ENCODE results near the gene SLC35B2. TPM values are rescaled to one million over a fixed set of nuclear protein-coding genes. Genes with fewer than 3 reads are reported as not detected.
A peak's percentile ranks its signal among the peaks of the same experiment; 100 is the strongest.

SLC35B2 gene
- total RNA-seq, 4 donors from 2014 or later, result 26.2 to 38.5 (median 30.9) TPM

- DNase-seq (ENCODE audit: low spot score in 2 of 2), result no peak
- H3K4me1 ChIP-seq, result peaks cover 62% of the 10 kb centered on the region
- no peaks in the 10 kb centered on the region for H3K27me3 ChIP-seq
- WGBS, result 86% methylated on average over 7 of the region's 7 CpGs
- TF ChIP-seq POLR2AphosphoS5 (IDR thresholded peaks at IDR 0.05) (no peak), POLR2A (IDR thresholded peaks at IDR 0.05) (no peak), CTCF (IDR thresholded peaks at IDR 0.05) (no peak), EP300 (IDR thresholded peaks at IDR 0.05) (no peak)
- no peak overlapping the region for H3K4me3 ChIP-seq
- H3K9me3 ChIP-seq, result no peaks in the 10 kb centered on the region
- H3K27ac ChIP-seq, result no peak overlapping the region
- peaks cover 37% of the 10 kb centered on the region for H3K36me3 ChIP-seq
Measured at GRCh38 chr6:44228433-44228832, 28.9 kb downstream of the SLC35B2 start.

GRCh38 chr6:44228031-44228430 lies 29.3 kb downstream of the SLC35B2 start:
- Histone ChIP-seq H3K36me3 (peaks cover 35% of the 10 kb centered on the region), H3K27ac (no peak overlapping the region), H3K4me3 (no peak overlapping the region), H3K4me1 (peaks cover 64% of the 10 kb centered on the region), H3K9me3 (no peaks in the 10 kb centered on the region), H3K27me3 (no peaks in the 10 kb centered on the region)
- WGBS, result 92% methylated on average over 6 of the region's 6 CpGs
- DNase-seq (ENCODE audit: low spot score in 2 of 2), result no peak
- no peak for TF ChIP-seq CTCF (IDR thresholded peaks at IDR 0.05)
- TF ChIP-seq EP300 (IDR thresholded peaks at IDR 0.05), result no peak
- no peak for TF ChIP-seq POLR2AphosphoS5 (IDR thresholded peaks at IDR 0.05)
- TF ChIP-seq POLR2A (IDR thresholded peaks at IDR 0.05), result no peak

- Histone ChIP-seq H3K27ac (no peak overlapping the region), H3K27me3 (no peaks in the 10 kb centered on the region), H3K36me3 (peaks cover 28% of the 10 kb centered on the region), H3K4me3 (peak overlapping the region; percentile 10), H3K4me1 (peaks cover 67% of the 10 kb centered on the region), H3K9me3 (no peaks in the 10 kb centered on the region)
- 29% methylated on average over 7 of the region's 7 CpGs for WGBS
- TF ChIP-seq CTCF (IDR thresholded peaks at IDR 0.05) (no peak), POLR2A (IDR thresholded peaks at IDR 0.05) (no peak), EP300 (IDR thresholded peaks at IDR 0.05) (no peak), POLR2AphosphoS5 (IDR thresholded peaks at IDR 0.05) (no peak)
- no peak for DNase-seq (ENCODE audit: low spot score in 2 of 2)
Measured at GRCh38 chr6:44227148-44227793, 30.1 kb downstream of the SLC35B2 start.

GRCh38 chr6:44226368-44227147 lies 30.8 kb downstream of the SLC35B2 start:
- no peak overlapping the region for H3K27ac ChIP-seq
- peaks cover 20% of the 10 kb centered on the region for H3K36me3 ChIP-seq
- H3K9me3 ChIP-seq, result no peaks in the 10 kb centered on the region
- H3K4me1 ChIP-seq, result peaks cover 74% of the 10 kb centered on the region
- no peak for DNase-seq (ENCODE audit: low spot score in 2 of 2)
- H3K4me3 ChIP-seq, result peak overlapping the region; percentile 10
- WGBS, result 51% methylated on average over 15 of the region's 15 CpGs
- TF ChIP-seq POLR2AphosphoS5 (IDR thresholded peaks at IDR 0.05), result no peak
- TF ChIP-seq CTCF (IDR thresholded peaks at IDR 0.05), result no peak
- TF ChIP-seq POLR2A (IDR thresholded peaks at IDR 0.05), result no peak
- TF ChIP-seq EP300 (IDR thresholded peaks at IDR 0.05), result no peak
- H3K27me3 ChIP-seq, result no peaks in the 10 kb centered on the region

- H3K27ac ChIP-seq, result no peak overlapping the region
- no peaks in the 10 kb centered on the region for H3K9me3 ChIP-seq
- no peak for DNase-seq (ENCODE audit: low spot score in 2 of 2)
- 85% methylated on average over 8 of the region's 8 CpGs for WGBS
- H3K36me3 ChIP-seq, result peaks cover 12% of the 10 kb centered on the region
- H3K27me3 ChIP-seq, result no peaks in the 10 kb centered on the region
- peak overlapping the region; percentile 10 for H3K4me3 ChIP-seq
- peaks cover 82% of the 10 kb centered on the region for H3K4me1 ChIP-seq
- TF ChIP-seq CTCF (IDR thresholded peaks at IDR 0.05), result no peak
- TF ChIP-seq EP300 (IDR thresholded peaks at IDR 0.05), result no peak
- no peak for TF ChIP-seq POLR2A (IDR thresholded peaks at IDR 0.05)
- no peak for TF ChIP-seq POLR2AphosphoS5 (IDR thresholded peaks at IDR 0.05)
Measured at GRCh38 chr6:44225579-44226325, 31.6 kb downstream of the SLC35B2 start.
